ENCODE data around the gene ANGPTL8.

DNA sequence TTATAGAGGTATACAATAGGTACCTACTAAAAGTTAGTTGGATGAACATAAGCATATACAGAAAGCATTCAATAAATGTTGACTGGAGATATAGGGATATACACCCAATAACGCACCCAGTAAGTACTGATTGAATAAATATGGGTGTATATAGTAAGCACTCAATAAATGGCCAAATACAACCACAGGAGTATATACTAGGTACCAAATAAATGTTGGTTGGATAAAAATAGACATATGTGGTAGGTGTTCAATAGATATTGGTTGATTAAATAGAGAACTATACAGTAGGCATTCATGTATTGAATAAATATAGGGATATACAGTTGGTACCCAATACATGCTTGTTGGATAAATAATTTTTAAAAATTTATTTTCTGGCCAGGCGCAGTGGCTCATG is 9.4 kb downstream of the ANGPTL8 start:
- TF ChIP-seq BACH2 (CRISPR knock-in tag; IDR thresholded peaks at IDR 0.05; ENCODE audit: borderline replicate concordance) (no peak), OSR1 (CRISPR knock-in tag; IDR thresholded peaks at IDR 0.05) (no peak), ZFP3 (CRISPR knock-in tag; IDR thresholded peaks at IDR 0.05) (no peak), ZNF70 (CRISPR knock-in tag; IDR thresholded peaks at IDR 0.05) (no peak), CSDC2 (CRISPR knock-in tag; IDR thresholded peaks at IDR 0.05) (no peak), ARNTL (CRISPR knock-in tag; IDR thresholded peaks at IDR 0.05; ENCODE audit: borderline replicate concordance, low read depth) (no peak), PPARA (CRISPR knock-in tag; IDR thresholded peaks at IDR 0.05; ENCODE audit: borderline replicate concordance) (no peak), ZC3H10 (CRISPR knock-in tag; IDR thresholded peaks at IDR 0.05) (no peak)
- TF ChIP-seq, protein P1, sequence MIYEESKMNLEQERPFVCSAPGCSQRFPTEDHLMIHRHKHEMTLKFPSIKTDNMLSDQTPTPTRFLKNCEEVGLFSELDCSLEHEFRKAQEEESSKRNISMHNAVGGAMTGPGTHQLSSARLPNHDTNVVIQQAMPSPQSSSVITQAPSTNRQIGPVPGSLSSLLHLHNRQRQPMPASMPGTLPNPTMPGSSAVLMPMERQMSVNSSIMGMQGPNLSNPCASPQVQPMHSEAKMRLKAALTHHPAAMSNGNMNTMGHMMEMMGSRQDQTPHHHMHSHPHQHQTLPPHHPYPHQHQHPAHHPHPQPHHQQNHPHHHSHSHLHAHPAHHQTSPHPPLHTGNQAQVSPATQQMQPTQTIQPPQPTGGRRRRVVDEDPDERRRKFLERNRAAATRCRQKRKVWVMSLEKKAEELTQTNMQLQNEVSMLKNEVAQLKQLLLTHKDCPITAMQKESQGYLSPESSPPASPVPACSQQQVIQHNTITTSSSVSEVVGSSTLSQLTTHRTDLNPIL (CRISPR knock-in tag; IDR thresholded peaks at IDR 0.05; ENCODE audit: low read depth) = no peak
- TF ChIP-seq, protein P2, sequence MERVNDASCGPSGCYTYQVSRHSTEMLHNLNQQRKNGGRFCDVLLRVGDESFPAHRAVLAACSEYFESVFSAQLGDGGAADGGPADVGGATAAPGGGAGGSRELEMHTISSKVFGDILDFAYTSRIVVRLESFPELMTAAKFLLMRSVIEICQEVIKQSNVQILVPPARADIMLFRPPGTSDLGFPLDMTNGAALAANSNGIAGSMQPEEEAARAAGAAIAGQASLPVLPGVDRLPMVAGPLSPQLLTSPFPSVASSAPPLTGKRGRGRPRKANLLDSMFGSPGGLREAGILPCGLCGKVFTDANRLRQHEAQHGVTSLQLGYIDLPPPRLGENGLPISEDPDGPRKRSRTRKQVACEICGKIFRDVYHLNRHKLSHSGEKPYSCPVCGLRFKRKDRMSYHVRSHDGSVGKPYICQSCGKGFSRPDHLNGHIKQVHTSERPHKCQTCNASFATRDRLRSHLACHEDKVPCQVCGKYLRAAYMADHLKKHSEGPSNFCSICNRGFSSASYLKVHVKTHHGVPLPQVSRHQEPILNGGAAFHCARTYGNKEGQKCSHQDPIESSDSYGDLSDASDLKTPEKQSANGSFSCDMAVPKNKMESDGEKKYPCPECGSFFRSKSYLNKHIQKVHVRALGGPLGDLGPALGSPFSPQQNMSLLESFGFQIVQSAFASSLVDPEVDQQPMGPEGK (CRISPR knock-in tag; IDR thresholded peaks at IDR 0.05; ENCODE audit: borderline replicate concordance) = no peak

Measured in SK-N-SH treated with all-trans-retinoic acid at 6 μM for 48 hours (cell line).